Osteoblast (primary cell): ENCODE measurements around the gene R3HCC1L. TPM values are rescaled to one million over a fixed set of nuclear protein-coding genes. Genes with fewer than 3 reads are reported as not detected.

ENCODE experiments used
- DNase-seq: peaks from one replicate; pipeline ENCODE4 v3.0.0; 2011; ENCODE audit warnings: low spot score, mixed read lengths; ENCODE audit not compliant: insufficient read length; ENCODE audit errors: missing footprints
- H2AFZ ChIP-seq: 2 replicates; pipeline ENCODE4 v1.6.0; 2011; ENCODE audit warnings: mild to moderate bottlenecking, low read length
- H3K27ac ChIP-seq: 2 replicates; pipeline ENCODE4 v1.5.1; 2011; ENCODE audit warnings: mild to moderate bottlenecking, low read depth, low read length, moderate library complexity
- H3K27me3 ChIP-seq: 2 replicates; pipeline ENCODE4 v1.6.0; 2012; ENCODE audit warnings: mild to moderate bottlenecking, control low read depth, inconsistent platforms, low read length, moderate library complexity; ENCODE audit not compliant: insufficient read depth
- H3K36me3 ChIP-seq: 2 replicates; pipeline ENCODE4 v1.5.1; 2011; ENCODE audit warnings: mild to moderate bottlenecking, low read length, control low read depth, moderate library complexity; ENCODE audit not compliant: insufficient read depth
- H3K4me1 ChIP-seq: 2 replicates; pipeline ENCODE4 v1.5.1; 2011; ENCODE audit warnings: mild to moderate bottlenecking, low read length, control low read depth, moderate library complexity; ENCODE audit not compliant: insufficient read depth
- H3K4me2 ChIP-seq: 2 replicates; pipeline ENCODE4 v1.6.0; 2011; ENCODE audit warnings: mild to moderate bottlenecking, low read length; ENCODE audit not compliant: insufficient read depth
- H3K4me3 ChIP-seq: fragments of 200-600 bp; sonication (generic); 3 replicates; pipeline ENCODE4 v1.5.1; 2012; ENCODE audit warnings: mild to moderate bottlenecking, low read length, inconsistent platforms; ENCODE audit not compliant: insufficient read depth
- H3K79me2 ChIP-seq: 2 replicates; pipeline ENCODE4 v1.6.0; 2012; ENCODE audit warnings: mild to moderate bottlenecking, low read length, control low read depth, inconsistent platforms; ENCODE audit not compliant: insufficient read depth
- H3K9me3 ChIP-seq: 2 replicates; pipeline ENCODE4 v1.5.1; 2011; ENCODE audit warnings: low read depth, low read length, control low read depth
- H4K20me1 ChIP-seq: 2 replicates; pipeline ENCODE4 v1.6.0; 2012; ENCODE audit warnings: mild to moderate bottlenecking, low read length, control low read depth; ENCODE audit not compliant: insufficient read depth
- total RNA-seq: library from RNA; depleted of rRNA; stranded (reverse); fragments of >200 nt; gene quantifications from 2 replicates; pipeline ENCODE4 v1.2.3, GENCODE V29; 2012
- TF ChIP-seq, protein P1 (sequence below): IDR thresholded peaks from 2 replicates; pipeline ENCODE4 v1.5.1; 2011; ENCODE audit warnings: mild to moderate bottlenecking, low read depth, low read length, moderate library complexity; ENCODE audit errors: extremely low read depth

R3HCC1L gene
- total RNA-seq, 1 donor = 15.9 TPM

DNA sequence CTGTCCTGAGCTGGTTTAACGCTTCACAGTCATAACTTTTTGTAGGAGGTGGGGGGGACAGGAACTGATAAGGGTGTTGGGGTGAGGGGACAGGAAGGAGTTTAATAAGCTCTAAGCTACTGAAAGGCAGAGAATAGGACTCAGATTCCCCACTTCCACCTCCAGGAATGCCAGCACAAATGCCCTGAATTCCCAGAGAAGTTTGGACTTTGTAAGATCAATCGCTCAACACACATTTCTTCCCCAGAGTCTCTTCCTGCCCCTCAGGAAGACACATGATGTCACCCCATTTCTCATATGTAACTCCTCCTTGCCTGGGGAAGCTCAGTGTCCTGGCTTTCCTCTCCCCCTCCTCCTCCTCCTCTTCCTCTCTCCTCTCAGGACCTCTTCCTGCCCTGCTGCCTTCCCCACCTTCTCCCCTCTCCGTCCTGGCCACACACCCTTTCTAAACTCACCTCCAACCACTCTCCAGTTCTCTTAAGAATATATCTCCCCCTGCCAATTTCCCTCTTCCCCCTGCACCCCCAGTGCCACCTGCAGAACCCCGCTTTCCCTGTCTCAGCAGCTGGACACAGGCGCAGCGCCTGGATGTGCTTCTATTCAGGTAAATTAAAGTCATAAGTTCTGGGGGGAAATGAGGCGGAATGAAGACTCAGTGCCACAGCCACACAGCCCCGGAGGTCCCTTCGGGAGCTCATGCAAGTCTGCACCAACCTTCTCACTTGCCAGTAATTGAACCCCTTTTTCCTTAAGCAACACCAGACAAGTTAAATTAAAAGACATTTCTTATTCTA, 138.8 kb downstream of the R3HCC1L start:
- H3K27me3 ChIP-seq = peaks cover 10% of the 10 kb centered on the region
- no peak for DNase-seq
- no peak overlapping the region for H3K4me3 ChIP-seq
- no peak overlapping the region for H3K27ac ChIP-seq
- H4K20me1 ChIP-seq = no peaks in the 10 kb centered on the region
- H3K79me2 ChIP-seq = no peaks in the 10 kb centered on the region
- H3K9me3 ChIP-seq = no peaks in the 10 kb centered on the region
- H3K4me2 ChIP-seq = no peak overlapping the region
- H2AFZ ChIP-seq = no peak overlapping the region
- TF ChIP-seq, protein P1, sequence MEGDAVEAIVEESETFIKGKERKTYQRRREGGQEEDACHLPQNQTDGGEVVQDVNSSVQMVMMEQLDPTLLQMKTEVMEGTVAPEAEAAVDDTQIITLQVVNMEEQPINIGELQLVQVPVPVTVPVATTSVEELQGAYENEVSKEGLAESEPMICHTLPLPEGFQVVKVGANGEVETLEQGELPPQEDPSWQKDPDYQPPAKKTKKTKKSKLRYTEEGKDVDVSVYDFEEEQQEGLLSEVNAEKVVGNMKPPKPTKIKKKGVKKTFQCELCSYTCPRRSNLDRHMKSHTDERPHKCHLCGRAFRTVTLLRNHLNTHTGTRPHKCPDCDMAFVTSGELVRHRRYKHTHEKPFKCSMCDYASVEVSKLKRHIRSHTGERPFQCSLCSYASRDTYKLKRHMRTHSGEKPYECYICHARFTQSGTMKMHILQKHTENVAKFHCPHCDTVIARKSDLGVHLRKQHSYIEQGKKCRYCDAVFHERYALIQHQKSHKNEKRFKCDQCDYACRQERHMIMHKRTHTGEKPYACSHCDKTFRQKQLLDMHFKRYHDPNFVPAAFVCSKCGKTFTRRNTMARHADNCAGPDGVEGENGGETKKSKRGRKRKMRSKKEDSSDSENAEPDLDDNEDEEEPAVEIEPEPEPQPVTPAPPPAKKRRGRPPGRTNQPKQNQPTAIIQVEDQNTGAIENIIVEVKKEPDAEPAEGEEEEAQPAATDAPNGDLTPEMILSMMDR = no peak
- no peaks in the 10 kb centered on the region for H3K36me3 ChIP-seq
- H3K4me1 ChIP-seq = peaks cover 20% of the 10 kb centered on the region

DNA sequence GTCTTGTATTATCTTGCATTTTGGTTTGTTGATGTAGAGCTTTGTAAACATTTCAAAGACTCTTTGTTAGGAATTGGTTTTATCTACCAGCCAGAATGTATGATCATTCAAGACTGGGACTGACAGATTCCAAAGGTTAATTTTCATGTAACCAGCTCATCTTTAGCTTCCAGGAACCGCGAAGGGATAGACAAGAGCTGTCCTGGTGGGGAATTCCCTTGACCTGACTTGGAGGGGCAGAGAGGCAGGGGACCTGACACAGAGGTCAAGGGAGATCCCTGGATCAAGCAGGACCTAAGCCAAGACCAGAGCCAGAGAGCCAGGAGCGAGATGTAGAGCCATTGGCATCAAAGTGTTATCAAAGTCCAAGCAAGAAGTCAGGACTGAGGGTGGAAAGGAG, 140.1 kb downstream of the R3HCC1L start:
- Histone ChIP-seq H2AFZ (no peak overlapping the region), H3K4me1 (peaks cover 10% of the 10 kb centered on the region), H3K4me3 (no peak overlapping the region), H3K4me2 (no peak overlapping the region), H3K79me2 (no peaks in the 10 kb centered on the region), H3K9me3 (no peaks in the 10 kb centered on the region), H3K36me3 (no peaks in the 10 kb centered on the region), H3K27ac (no peak overlapping the region), H3K27me3 (peaks cover 12% of the 10 kb centered on the region), H4K20me1 (no peaks in the 10 kb centered on the region)
- DNase-seq = no peak
- TF ChIP-seq, protein P1 = no peak

DNA sequence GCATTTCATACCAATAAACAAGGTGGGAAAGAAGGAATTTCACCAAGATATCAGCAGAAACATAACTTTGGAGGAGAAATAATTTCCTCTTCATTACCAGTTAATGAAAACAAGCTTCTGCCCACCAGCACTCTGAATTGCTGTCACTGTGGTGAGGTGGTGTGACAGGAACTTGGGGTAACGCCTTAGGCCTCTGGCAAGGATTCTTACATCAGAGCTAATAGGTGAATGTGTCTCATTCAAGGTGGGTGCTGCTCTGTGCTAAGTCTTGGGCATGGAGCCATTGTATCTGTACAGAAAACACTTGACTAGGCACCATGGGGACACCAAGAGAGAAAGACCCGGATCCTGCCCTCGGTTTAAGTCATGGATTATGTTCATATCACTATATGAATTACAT, 141.9 kb downstream of the R3HCC1L start:
- peaks cover 18% of the 10 kb centered on the region for H3K27me3 ChIP-seq

GRCh38 chr10:98285416-98285815, 151.0 kb downstream of the R3HCC1L start:
- H2AFZ ChIP-seq = no peak overlapping the region
- no peaks in the 10 kb centered on the region for H3K9me3 ChIP-seq
- H3K4me2 ChIP-seq = no peak overlapping the region
- no peak overlapping the region for H3K4me3 ChIP-seq
- TF ChIP-seq, protein P1 = no peak
- peaks cover 31% of the 10 kb centered on the region for H3K27me3 ChIP-seq
- H3K27ac ChIP-seq = no peak overlapping the region
- no peaks in the 10 kb centered on the region for H3K4me1 ChIP-seq
- H3K79me2 ChIP-seq = no peaks in the 10 kb centered on the region
- H3K36me3 ChIP-seq = no peaks in the 10 kb centered on the region
- no peak for DNase-seq
- H4K20me1 ChIP-seq = no peaks in the 10 kb centered on the region

More for the DNA sequence above, 141.9 kb downstream of the R3HCC1L start:
- Histone ChIP-seq H3K4me2 (no peak overlapping the region), H2AFZ (no peak overlapping the region), H3K36me3 (no peaks in the 10 kb centered on the region), H3K79me2 (no peaks in the 10 kb centered on the region), H4K20me1 (no peaks in the 10 kb centered on the region), H3K9me3 (no peaks in the 10 kb centered on the region), H3K4me3 (no peak overlapping the region), H3K27ac (no peak overlapping the region), H3K4me1 (no peaks in the 10 kb centered on the region)
- TF ChIP-seq, protein P1 = no peak
- DNase-seq = no peak
